Fibroblast of villous mesenchyme (primary cell): ENCODE measurements around the gene ITIH1. TPM values are rescaled to one million over a fixed set of nuclear protein-coding genes. Genes with fewer than 3 reads are reported as not detected.

Experiments
- DNase-seq: peaks from one replicate; pipeline ENCODE4 v3.0.0-alpha.2; 2010; ENCODE audit warnings: low read depth
- H3K4me3 ChIP-seq: 2 replicates; pipeline ENCODE4 v1.5.1; 2011; ENCODE audit warnings: low read depth, mild to moderate bottlenecking, low read length
- total RNA-seq: library from RNA; depleted of rRNA; stranded (reverse); fragments of >200 nt; gene quantifications from 2 replicates; pipeline ENCODE4 v1.2.3, GENCODE V29; 2012
- TF ChIP-seq, protein P1 (sequence below): IDR thresholded peaks from 2 replicates; pipeline ENCODE4 v1.5.1; 2012; ENCODE audit warnings: low read depth, mild to moderate bottlenecking, low read length; ENCODE audit not compliant: insufficient read depth

Gene ITIH1
- total RNA-seq, 1 donor = not detected

DNA sequence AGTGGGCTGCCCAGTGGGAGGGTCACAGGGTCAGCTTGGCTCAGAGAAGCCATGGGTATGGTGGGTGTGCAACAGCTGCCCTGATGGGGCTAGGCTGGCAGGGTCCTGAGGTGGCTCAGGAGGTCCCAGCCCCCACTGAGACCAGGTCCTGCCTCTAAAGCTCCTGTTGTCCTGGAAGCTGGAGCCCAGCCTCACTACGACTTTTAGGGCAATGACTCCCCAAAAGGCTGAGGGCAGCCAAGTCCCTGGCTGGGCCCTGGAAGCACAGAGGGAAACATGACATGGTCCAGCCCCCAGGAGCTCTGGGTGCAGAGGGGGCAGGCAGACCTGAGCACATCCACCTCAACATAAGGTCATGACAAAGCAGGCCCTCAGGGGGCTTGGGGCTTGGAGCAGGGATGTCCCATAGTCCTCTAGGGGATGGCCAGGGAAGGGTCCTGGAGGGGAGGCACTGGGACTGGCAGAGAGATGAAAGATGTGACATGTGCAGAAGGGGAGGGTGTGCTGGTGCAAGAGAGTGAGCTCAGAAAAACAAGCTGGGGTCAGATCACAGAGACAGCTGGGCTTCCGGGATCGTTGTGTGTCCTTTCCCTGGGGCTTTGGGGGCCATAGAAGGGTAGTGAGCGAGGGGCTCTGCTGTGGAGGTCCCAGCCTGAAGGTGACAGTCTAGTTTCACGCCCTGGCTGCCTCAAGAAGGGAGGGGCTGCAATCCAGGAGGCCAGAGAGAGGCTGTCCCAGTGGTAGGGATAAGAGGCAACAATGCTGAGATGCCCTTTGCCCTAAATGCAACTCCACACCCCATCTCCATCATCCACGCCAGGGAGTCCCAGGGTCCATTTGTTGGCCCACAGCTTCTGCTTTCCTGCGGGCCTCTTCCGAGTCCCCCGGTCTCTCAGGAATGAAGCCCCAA lies 16.6 kb downstream of the ITIH1 start:
- no peak for DNase-seq
- no peak overlapping the region for H3K4me3 ChIP-seq
- TF ChIP-seq, protein P1, sequence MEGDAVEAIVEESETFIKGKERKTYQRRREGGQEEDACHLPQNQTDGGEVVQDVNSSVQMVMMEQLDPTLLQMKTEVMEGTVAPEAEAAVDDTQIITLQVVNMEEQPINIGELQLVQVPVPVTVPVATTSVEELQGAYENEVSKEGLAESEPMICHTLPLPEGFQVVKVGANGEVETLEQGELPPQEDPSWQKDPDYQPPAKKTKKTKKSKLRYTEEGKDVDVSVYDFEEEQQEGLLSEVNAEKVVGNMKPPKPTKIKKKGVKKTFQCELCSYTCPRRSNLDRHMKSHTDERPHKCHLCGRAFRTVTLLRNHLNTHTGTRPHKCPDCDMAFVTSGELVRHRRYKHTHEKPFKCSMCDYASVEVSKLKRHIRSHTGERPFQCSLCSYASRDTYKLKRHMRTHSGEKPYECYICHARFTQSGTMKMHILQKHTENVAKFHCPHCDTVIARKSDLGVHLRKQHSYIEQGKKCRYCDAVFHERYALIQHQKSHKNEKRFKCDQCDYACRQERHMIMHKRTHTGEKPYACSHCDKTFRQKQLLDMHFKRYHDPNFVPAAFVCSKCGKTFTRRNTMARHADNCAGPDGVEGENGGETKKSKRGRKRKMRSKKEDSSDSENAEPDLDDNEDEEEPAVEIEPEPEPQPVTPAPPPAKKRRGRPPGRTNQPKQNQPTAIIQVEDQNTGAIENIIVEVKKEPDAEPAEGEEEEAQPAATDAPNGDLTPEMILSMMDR = no peak

DNA sequence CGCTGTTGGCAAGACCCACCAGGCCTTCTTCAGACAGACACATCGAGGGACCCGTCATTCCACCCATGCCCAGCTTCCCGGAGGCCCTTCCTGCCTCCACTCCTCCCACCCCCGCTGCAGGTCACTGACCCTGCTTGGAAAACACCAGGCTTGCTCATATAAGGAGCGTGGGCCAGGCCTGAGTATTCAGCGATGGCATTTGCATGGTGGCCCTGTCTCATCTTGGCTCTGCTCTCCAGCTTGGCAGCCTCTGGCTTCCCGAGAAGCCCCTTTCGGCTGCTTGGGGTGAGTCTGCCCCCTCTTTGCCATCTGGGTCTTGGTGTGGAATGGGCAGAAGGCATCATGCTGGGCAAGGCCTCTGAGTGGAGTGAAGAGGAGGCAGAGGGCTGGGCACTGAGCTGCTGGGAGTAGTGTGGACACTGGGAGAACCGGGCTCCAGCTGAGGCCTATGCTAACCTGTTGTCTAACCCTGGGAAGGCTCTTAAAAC lies 17.3 kb downstream of the ITIH1 start, which contains the start of gene ITIH3:
ITIH3 (plus strand) TSS at position 185 of the 488 bp plus-strand sequence; CDS start at position 193, 8 bp downstream.
- no peak for DNase-seq
- no peak within 1 kb of the TSS for H3K4me3 ChIP-seq
- TF ChIP-seq, protein P1 = no peak

DNA sequence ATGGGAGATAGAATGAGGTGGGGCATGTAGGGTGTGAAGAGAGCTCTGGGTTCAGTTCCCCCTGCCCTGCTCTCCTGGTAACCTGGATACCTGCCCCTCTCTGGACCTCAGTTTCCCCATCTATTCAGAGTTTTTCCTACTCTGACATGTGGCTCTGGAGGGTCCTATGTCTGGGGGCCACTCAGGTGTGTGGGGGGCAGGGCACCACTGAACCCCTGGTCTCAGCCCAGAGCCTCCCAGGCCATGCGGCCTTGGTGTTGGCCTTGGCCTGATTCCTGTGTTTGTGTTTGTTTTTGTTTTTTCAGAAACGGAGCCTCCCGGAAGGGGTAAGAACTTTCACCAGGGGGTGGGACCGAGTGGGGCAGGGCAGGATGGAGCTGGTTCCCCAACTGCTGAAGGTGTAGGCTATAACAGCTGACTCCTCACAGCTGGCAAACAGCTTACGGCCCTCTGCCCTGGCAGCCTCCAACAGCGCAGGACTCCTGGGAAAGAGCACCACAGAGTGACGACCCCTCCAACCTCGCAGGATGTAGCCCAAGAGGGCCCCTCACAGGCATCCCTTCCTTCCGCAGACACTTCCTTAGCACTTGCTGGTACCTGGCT lies 18.0 kb downstream of the ITIH1 start:
- DNase-seq = no peak
- H3K4me3 ChIP-seq = no peak overlapping the region
- TF ChIP-seq, protein P1 = no peak

DNA sequence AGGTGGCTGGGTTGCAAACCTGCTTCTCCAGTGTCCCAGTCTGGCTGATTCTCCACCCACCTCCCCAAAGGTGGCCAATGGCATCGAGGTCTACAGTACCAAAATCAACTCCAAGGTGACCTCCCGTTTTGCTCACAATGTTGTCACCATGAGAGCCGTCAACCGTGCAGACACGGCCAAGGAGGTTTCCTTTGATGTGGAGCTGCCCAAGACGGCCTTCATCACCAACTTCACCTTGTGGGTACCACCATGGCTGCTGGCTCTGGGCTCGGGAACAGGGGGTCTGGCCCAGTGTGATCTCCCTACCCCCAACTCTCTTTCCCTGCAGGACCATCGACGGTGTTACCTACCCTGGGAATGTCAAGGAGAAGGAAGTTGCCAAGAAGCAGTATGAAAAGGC lies 19.0 kb downstream of the ITIH1 start:
- TF ChIP-seq, protein P1 = no peak
- H3K4me3 ChIP-seq = no peak overlapping the region
- DNase-seq = no peak

DNA sequence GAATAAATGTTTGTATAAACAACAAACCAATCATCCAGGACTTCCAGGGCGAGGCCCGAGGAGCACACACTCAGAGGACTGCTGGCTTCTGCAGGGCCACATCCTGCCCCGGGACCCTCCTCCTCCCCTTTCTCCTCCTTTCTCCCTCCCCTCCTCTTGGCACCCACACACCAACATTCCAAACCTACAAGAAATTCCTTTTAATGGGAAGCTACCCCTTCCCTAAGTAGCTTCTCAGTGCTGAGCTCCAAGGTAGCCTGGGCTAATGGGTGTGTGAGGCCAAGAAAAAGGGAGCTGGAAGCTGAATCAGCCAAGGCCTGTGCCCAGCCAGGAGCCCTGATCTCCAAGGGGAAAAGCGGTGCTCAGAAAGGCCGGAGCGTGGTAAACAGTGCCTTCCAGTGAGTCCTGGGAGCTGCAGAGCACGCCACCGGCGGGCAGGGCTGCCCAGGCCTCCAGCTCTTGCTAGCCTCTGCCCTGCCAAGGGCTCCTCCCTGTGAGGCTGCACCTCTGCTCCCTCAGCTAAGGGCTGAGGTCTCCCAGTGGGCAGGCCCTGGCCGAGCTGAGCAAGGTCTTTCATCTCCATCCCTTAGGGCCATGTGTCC lies 21.1 kb downstream of the ITIH1 start:
- no peak overlapping the region for H3K4me3 ChIP-seq
- TF ChIP-seq, protein P1 = no peak
- no peak for DNase-seq

DNA sequence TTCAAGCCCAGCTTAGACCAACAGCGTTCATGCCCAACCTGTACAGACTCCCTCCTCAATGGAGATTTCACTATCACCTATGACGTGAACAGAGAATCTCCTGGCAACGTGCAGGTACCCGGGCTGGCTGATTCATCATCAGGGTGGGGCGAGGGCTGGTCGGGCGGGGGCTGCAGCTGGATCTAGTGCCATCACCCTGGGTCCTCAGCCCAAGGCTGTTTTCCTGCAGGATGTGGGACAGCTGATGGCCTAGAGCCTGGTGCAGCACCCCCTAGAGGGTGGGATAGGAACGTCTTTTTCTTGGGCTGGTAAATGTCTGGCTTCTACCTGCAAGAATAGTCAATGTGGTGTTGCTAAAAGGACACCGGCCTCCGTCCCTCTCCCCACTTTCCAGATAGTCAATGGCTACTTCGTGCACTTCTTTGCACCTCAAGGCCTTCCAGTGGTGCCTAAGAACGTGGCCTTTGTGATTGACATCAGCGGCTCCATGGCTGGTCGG lies 21.6 kb downstream of the ITIH1 start:
- H3K4me3 ChIP-seq = no peak overlapping the region
- DNase-seq = peak; percentile 8
- TF ChIP-seq, protein P1 = peak; percentile 54
